Testis (tissue), 2 donors: ENCODE results near the gene FLG.
"Not testable (repeated sequence)": the region's sequence is repeated elsewhere in the genome, so short reads cannot be mapped to it uniquely, and the experiment has no call there.

Experiments used
- CTCF ChIP-seq, 3 experiments: fragments of 450-650 bp in 2 of 3; fragments of 200-600 bp in 1 of 3; sonication (generic) in 1 of 3; IDR thresholded peaks; one replicate each; pipeline ENCODE4 v1.5.1; 2016 to 2019; ENCODE audit warnings: antibody characterized with exemption in 3 of 3, mild to moderate bottlenecking in 2 of 3, moderate library complexity in 1 of 3
- POLR2A ChIP-seq: fragments of 450-650 bp; IDR thresholded peaks from one replicate; pipeline ENCODE4 v1.6.1; 2017; ENCODE audit warnings: antibody characterized with exemption, mild to moderate bottlenecking, moderate library complexity

GRCh38 chr1:152312169-152312568 is 12.9 kb downstream of the FLG start:
- TF ChIP-seq POLR2A; CTCF (IDR thresholded peaks at IDR 0.05): not testable (repeated sequence)
